NCI-H748 (cell line): Measurements from ENCODE around the gene RNF25.
A peak's percentile ranks its signal among the peaks of the same experiment; 100 is the strongest.

ENCODE experiments used
- DNase-seq: peaks from one replicate; lab custom pipeline; 2025; ENCODE audit not compliant: unreplicated experiment; lab: John Stamatoyannopoulos, UW

Gene RNF25, protein sequence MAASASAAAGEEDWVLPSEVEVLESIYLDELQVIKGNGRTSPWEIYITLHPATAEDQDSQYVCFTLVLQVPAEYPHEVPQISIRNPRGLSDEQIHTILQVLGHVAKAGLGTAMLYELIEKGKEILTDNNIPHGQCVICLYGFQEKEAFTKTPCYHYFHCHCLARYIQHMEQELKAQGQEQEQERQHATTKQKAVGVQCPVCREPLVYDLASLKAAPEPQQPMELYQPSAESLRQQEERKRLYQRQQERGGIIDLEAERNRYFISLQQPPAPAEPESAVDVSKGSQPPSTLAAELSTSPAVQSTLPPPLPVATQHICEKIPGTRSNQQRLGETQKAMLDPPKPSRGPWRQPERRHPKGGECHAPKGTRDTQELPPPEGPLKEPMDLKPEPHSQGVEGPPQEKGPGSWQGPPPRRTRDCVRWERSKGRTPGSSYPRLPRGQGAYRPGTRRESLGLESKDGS

DNA sequence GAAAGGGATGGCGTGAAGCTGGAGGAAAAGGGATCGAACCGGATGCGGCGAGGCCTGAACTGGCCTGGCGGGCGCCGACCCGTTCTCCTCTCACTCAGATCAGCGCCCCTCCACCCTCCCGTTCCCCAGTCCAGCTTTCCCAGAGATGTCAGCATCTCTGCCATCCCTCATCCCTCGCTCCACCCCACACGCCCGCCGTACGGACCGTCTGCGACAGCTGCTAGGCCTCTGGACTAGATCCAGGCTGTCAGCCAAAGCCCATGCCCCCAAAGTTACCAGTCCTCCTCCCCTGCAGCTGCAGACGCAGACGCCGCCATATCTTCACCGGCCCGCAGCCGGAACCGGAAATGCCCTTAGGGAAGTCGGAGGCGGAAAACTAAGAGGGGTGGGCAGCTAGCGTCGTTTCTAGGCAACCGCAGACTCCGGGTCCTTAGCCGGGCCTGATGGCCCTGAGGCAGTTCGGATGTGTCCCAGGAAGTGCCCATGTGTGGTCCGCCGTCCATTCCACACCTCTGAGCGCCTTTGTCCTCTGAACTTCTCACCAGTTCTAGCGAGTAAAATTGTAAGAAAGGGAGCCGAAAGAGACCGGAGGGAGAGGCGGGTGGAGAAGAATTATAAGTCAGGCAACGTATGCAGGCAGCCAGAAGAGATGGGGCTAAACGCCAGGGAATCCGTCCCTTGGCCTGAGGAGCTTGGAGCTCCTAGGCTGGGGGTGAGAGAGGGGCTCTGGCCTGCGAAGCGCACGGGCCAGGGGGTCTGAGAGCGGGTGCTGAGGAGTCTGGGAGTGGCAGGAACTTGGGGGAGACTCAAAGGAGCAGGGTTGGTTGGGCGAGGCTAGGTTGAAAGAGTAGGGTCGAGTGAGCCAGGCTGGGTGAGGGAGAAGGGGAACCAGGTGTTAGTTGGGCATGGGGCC, at the start of gene RNF25, which contains the start of gene STK36:
Gene RNF25, minus strand, starts transcription at position 349 of the 913 bp plus-strand sequence. Its CDS starts 32 bp downstream, at position 317.
Gene STK36, plus strand, starts transcription at position 433 of the 913 bp plus-strand sequence. CDS start 744 bp downstream, outside the sequence.
- DNase-seq, result peak; percentile 93

DNA sequence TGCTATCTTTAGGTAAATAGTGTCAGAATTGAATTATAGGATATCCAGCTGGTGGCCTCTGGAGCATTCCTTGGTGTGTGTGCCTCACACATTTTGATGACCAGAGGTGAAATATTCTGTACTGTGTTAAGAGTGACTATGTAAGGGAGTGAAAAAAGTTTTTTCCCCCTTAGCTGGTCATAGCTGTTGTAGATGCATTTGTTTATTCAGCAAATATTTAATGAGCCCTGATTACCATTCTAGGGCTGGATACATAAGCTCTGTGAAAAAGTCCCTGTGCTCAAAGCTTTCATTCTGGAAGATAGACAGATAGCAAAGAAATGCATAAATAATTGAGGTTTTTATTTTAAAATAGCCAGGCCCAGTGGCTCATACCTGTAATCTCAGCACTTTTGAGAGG, 49.7 kb upstream of the RNF25 start:
- DNase-seq, result no peak

DNA sequence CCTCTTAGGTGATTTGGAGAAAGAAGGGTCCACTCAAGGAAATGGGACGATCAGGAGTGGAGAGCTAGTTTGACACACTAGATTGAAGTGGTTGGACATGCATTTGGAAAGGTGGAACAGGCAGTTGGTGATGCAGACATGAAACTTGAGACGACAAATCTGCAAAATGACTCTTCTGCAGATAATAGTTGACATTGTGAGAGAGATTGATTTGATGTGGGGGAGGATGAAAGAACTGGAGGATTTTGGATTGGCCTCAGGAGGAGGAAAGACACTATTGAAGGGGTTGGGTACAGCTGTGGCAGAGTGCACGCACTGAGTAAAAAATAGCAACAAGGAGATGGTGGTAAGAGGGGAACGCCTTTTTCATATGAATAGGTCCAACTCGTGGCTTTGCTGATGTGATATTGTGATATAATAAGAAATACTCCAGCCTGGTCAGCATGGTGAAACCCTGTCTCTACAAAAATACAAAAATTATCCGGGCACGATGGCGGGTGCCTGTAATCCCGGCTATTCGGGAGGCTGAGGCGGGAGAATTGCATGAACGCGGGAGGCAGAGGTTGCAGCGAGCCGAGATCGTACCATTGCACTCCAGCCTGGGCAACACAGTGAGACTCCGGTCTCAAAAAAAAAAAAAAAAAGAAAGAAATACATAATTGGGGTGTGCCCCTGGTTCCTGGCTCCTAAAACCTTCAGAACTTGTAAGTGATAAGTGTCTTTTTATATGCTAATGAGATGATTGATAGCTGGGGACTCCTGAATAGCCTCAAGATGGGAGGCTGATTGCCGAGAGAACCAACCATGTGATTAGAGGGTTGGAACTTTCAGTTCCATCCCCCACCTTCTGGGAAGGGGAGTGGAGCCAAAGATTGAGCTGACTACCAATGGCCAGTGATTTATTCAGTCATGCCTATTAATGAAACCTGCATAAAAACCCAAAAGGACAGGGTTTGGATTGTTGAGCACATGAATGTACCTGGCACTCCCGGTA, 48.5 kb upstream of the RNF25 start:
- DNase-seq, result no peak

DNA sequence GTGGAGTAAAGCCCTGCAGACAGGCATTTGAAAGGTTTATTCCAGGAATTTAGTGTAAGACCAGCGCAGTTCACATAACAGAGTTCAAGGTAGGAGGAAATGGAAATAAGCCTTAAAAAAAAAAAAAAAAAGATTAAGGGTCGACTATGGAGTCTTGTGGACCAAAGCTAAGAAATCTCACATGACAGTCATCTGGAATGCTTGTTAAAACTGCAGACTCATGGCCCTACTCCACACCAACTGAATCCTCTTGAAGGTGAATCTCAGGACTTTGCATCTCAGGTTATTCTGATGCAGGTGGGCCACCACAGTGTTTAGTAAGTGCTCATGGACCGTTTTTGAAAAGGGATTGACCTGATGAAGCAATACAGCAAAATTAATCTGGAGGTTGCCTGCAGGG, 47.7 kb upstream of the RNF25 start:
- DNase-seq, result no peak

DNA sequence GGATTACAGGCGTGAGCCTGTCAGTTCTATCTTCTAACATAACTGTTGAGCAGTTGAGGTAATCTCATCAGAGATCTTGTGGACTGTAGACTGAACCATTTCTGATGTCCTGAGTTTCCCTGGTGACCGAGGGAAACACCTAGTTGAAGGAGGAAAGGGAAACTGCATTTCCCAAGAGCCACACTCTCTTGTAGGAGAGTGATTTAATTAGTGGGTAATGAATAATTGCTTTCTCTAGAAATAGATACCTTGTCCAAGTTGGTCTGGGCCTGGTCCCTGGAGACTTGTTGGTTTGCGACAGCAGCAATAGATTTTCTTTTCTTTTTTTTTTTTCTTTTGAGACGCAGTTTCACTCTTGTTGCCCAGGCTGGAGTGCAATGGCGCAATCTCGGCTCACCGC, 46.3 kb upstream of the RNF25 start:
- no peak for DNase-seq

DNA sequence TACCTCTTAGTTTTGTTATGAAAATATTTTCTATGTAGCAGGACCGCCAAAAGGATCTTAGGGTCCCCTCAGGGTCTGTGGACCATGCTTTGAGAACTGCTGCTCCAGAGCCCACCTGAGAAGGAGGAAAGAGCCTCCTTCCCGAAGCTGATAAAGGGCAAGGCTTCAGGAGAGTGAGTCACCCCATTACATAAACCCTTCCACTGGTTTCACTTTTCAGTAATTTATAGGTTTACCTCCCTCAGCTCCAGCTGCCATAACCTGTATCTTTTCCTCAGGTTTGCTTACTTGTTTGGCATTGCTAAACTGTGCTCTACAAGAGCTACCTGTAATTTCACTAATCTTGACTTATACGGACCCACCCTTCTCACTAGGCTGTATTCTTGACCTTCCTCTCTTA, 45.5 kb upstream of the RNF25 start:
- DNase-seq, result no peak

DNA sequence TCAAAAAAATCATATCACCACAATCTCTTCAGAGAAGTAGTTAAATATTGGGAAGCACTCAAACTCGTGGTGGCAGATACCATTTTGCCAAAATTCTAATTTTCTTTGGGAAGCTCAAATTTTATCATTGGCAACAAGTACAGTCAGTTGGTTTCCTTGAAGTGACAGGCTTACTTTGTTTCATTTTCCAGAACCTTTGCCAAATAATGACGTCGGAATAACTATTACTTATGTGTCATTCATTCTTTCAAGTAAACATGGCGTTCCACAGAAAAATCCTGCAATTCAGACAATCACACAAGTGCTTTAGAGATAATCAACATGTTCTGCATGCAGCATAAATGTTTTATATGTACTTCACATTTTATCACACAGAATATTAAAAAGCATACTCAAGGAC, 44.3 kb upstream of the RNF25 start:
- DNase-seq, result no peak

DNA sequence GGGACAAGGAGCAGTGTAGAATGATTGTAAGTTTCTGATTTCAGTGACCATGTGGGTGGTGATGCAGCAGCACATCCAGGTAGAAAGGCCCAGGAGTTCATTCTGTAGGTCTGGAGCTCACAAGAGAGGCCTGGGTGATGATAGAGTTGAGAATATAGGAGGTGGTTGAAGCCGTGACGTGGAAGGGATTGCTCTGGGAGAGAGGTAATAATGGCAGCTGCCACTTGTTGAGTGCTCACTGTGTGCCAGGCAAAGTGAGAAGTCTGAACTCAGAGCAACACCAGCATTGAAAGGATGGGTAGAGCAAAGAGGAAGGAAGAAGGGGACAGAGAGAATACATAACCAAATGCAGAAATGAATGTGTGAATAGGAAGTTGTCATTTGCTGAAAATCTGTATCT, 42.1 kb upstream of the RNF25 start:
- DNase-seq, result no peak

DNA sequence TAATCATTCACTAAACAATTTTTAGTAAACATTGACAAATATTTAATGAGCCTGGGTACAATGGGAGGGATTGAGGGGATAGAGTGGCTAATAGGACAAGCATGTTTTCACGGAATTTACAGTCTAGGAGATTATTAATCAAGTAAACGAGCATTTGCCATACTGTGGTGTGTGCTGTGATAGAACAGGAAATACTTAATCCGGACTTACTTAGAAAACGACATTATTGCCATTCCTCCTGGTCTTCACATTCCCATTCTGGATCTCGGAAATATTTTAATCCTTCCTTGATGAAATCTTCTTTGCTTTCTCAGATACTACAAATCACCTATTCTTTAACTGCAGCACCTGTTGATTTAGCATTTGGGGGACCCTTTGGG, 39.7 kb upstream of the RNF25 start:
- no peak for DNase-seq

DNA sequence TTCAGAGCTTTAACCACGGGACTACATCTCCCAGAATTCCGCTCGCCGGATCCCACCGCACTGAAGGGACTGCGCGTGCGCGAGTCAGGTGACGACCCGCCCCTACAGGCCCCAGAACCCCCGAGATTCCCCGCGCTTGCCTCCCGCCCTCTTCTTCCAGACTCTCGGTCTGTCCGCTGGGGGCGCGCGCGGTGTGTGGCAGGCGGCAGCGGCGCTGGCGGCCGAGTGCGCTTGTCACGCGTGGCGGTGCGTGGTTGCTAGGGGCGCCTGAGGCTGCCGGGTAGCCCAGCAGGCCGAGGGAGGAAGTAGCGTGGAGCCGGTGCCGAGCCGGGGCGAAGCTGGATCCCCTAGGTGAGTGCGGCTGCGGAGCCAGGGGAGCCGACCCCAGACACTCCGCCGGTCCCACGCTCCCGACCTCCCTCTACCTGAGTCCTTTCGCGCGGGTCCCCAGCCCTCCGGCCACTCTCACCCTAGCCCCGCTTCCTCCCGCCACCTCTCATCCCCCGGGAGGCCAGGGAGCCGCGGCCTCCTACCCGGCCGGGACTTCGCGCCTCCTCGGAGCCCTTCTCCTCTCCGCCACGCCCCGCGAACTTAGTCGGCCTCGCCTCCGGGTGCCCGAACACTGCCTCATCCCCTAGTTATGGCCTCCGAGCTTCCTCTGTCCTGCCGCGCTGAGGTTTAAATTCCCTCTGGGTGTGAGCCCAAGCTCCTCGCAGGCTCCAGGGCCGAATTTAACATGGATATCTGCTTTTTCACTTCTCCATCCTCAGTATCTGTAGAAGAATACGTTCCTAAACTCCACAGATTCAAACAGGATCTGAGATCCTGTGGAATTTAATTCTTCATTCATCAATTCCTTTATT, 39.1 kb upstream of the RNF25 start, which contains the start of gene TTLL4:
Gene TTLL4, plus strand, starts transcription at position 149 of the 863 bp plus-strand sequence. CDS start 26,842 bp downstream, outside the sequence.
- peak; percentile 95 for DNase-seq

DNA sequence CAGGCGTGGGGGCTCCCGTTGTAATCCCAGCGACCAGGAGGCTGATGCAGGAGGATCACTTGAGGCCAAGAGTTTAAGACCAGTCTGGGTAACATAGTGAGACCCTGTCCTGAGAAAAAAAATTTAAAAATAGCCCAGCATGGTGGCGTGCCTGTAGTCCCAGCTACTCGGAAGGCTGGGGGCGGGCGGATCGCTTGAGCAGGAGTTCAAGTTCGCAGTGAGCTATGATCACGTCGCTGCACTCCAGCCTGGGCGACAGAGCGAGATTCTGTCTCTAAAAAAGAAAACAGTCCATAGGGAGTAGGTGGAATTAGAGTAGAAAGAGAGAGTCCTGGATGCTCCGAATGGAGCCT, 38.5 kb upstream of the RNF25 start:
- DNase-seq, result no peak

DNA sequence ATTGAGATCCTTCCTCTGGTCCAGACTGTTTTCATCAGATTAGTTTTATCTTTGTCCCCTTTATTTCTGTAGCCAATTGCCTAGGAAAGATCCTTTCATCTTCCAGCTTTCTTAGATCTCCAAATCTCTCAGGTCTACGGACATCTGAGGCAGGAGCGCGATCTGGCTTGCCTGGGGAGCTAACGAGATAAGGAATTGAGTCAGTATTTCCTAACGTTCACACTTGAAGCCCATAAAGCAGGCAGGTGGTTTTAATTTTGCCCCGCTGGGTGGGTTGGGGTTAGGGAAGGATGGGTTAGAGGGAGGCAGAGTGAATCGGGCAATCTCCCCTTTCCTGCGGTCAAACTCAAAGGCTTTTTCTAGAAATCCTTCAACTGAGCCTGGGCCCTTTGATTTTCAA, 38.1 kb upstream of the RNF25 start:
- DNase-seq, result no peak

DNA sequence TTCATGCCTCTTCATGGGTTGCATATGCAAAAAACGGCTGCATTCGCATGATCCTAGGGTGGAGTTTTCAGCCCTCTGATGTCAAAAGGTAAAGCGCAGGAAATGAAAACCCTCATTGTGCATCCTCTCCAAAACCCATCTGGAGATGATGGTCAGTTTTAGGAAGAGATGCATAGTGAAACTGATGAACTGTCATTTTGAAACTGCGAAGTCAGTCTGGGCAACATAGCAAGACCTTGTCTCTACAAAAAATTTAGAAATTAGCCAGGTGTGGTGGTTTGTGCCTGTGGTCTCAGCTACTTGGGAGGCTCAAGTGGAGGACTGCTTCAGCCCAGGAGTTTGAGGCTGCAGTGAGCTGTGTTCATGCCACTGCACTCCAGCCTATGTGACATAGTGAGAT, 36.3 kb upstream of the RNF25 start:
- no peak for DNase-seq

DNA sequence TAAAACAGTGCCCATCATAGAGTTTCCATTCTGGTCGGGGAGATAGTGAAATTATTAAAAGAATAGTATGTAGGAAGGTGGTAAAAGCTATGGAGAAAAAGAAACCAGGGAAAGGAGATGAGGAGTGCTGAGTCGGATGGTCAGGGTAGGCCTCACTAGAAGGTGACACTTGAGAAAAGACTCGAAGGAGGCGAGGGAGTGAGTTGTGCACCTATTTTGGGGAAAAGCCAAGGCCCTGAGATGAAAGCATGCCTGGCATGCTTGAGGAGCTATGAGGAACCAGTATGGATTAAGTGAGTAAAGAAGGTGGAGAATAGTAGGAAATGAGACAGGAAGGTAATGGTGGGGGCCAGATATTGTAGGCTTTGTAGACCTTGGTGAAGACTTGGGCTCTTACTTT, 31.5 kb upstream of the RNF25 start:
- no peak for DNase-seq

DNA sequence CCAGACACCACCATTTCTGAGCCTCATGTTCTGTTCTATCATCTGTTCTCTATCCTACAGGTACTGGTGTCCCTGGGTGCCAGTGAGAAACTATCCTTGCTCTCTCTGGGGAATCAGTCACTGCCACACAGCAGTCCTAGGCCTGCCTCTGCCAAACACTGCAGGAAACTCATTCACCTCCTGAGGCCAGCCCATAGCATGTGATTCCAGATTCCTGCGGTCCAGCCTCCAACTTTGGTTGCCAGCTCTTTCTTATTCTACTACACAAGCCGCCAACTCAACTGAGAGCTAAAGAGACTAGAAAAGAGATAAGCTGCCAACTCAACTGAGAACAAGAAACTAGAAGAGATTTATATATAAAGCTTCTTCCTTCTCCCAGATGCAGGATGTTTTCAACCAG, 30.0 kb upstream of the RNF25 start:
- DNase-seq, result no peak

DNA sequence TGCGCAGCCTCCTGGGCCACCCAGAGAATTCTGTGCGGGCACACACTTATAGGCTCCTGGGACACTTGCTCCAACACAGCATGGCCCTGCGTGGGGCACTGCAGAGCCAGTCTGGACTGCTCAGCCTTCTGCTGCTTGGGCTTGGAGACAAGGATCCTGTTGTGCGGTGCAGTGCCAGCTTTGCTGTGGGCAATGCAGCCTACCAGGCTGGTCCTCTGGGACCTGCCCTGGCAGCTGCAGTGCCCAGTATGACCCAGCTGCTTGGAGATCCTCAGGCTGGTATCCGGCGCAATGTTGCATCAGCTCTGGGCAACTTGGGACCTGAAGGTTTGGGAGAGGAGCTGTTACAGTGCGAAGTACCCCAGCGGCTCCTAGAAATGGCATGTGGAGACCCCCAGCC, 27.1 kb upstream of the RNF25 start:
- no peak for DNase-seq

DNA sequence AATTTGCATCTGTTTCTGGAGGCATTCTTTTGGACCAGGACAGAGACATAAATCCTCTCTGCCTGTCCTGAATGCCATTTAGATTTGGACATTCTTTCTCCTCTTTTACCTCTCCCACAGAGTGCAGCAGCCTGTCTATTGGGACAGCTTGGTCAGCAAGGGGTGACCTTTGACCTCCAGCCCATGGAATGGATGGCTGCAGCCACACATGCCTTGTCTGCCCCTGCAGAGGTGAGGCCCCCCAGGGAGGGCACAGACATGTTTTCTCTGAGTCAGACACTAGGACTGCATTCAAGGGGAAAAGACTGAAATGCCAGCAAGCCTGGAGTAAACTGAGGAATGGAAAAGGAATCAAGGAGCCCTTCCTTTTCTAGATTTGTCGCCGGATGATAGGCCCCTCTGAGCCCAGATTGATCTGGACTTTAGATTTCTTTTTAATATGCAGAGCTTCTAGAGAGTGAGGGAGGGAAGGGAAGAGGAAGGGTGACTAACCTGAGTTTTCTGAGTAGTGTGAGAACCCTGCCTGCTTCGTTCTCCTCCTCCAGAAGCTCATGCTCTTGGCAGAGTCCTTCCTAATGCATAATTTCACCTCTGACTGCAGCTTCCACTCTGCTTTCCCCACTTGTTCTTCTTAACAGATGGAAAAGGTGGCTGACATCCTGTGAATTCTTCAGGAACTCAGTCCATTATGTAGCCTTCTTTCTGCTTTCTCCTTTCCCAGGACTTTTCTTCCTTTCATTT, 22.8 kb upstream of the RNF25 start:
- DNase-seq, result no peak

DNA sequence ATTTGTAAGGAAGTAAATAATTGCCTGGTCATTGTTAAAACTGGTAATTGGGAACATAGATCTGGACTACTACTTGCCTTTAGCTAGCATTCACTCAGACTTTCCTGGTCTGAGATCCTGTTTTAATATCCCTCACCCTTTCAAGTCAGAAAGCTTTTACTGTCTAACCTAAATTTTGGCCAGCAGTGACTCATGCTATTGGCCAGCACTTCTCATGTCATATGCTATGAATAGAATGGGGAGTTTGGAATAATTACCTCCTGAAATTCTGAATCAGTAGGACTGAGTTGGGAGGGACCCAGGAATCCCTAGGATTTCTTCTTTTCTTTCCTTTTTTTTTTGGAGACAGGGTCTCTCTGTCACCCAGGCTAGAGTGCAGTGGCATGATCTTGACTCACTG, 19.4 kb upstream of the RNF25 start:
- DNase-seq, result no peak
